ENCODE data around the gene IQCE. TPM values are rescaled to one million over a fixed set of nuclear protein-coding genes. Genes with fewer than 3 reads are reported as not detected.

IQCE gene
- total RNA-seq, 4 donors from 2014 or later, result 16.8 to 46.9 (median 26.9) TPM

DNA sequence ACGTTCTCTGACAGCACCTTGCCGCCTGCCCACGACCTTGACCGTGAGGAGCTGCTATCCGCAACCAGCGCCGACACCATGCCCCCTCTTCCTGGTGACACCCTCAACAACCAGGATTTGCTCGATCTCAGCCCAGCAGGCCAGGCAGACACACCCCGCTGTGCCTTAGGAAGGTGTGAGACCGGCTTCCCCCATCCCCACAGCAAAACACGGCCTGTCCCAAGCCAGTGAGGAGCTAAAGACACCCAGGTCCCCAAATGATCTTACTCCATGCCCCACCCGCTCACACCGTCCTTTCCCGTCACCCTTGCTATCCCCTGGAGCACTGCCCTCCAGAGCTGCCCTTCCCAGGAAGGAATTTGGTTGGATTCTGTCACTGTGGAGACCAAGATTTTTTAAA, 51.7 kb downstream of the IQCE start:
- Histone ChIP-seq H3K36me3 (peaks cover 0 to 42% (median 0%) of the 10 kb centered on the region in 3 donors), H3K4me1 (peaks cover 0 to 55% (median 11%) of the 10 kb centered on the region in 4 donors), H3K27me3 (no peaks in the 10 kb centered on the region), H3K4me3 (no peak overlapping the region), H3K9me3 (no peaks in the 10 kb centered on the region), H3K27ac (no peak overlapping the region)
- WGBS, 2 donors, result 91 to 95% methylated on average over 14 of the region's 14 CpGs
- TF ChIP-seq CTCF (IDR thresholded peaks at IDR 0.05) (no peak), EP300 (IDR thresholded peaks at IDR 0.05) (no peak), POLR2A (IDR thresholded peaks at IDR 0.05) (no peak)
- no peak for DNase-seq (ENCODE audit: low spot score in 2 of 2)

- DNase-seq (ENCODE audit: low spot score in 2 of 2), result no peak
- no peaks in the 10 kb centered on the region for H3K9me3 ChIP-seq
- peaks cover 0 to 38% (median 0%) of the 10 kb centered on the region in 3 donors for H3K36me3 ChIP-seq
- peaks cover 0 to 55% (median 11%) of the 10 kb centered on the region in 4 donors for H3K4me1 ChIP-seq
- TF ChIP-seq EP300 (IDR thresholded peaks at IDR 0.05) (no peak), POLR2A (IDR thresholded peaks at IDR 0.05) (no peak), CTCF (IDR thresholded peaks at IDR 0.05) (no peak)
- no peak overlapping the region for H3K4me3 ChIP-seq
- H3K27ac ChIP-seq, result no peak overlapping the region
- no peaks in the 10 kb centered on the region for H3K27me3 ChIP-seq
- WGBS, 2 donors, result 72 to 90% methylated on average over 6 to 12 of the region's 14 CpGs
These were observed 52.1 kb downstream of the IQCE start for GRCh38 chr7:2610898-2611297.

DNA sequence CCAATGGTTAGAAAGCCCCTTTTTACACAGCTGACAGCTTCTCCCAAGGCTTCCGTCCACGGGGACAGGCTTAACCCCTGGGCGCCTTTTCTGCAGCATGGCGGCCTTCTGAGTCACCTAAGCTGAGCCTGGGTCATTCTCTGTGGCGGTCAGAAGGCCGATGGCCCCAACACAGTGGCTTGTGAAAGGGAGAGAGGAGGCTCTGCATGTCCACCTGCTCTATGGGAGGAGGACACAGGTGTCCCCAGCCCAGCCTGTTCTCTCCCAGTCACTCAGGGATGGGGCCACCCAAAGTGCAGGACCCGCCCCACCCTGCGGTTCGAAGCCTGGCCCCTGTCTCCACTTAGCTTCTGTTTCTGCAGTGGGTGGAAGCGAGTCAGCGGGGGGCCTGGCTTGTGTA, 52.6 kb downstream of the IQCE start:
- DNase-seq (ENCODE audit: low spot score in 2 of 2), result no peak
- no peak overlapping the region for H3K27ac ChIP-seq
- peaks cover 0 to 33% (median 0%) of the 10 kb centered on the region in 3 donors for H3K36me3 ChIP-seq
- TF ChIP-seq POLR2A (IDR thresholded peaks at IDR 0.05) (no peak), EP300 (IDR thresholded peaks at IDR 0.05) (no peak), CTCF (IDR thresholded peaks at IDR 0.05) (no peak)
- H3K4me3 ChIP-seq, result no peak overlapping the region
- peaks cover 0 to 55% (median 11%) of the 10 kb centered on the region in 4 donors for H3K4me1 ChIP-seq
- H3K9me3 ChIP-seq, result no peaks in the 10 kb centered on the region
- no peaks in the 10 kb centered on the region for H3K27me3 ChIP-seq
- WGBS, 2 donors, result 85 to 86% methylated on average over 11 of the region's 11 CpGs

GRCh38 chr7:2611922-2612321, 53.1 kb downstream of the IQCE start:
- Histone ChIP-seq H3K4me1 (peaks cover 0 to 55% (median 13%) of the 10 kb centered on the region in 4 donors), H3K9me3 (no peaks in the 10 kb centered on the region), H3K27ac (no peak overlapping the region), H3K36me3 (peaks cover 0 to 29% (median 0%) of the 10 kb centered on the region in 3 donors), H3K4me3 (no peak overlapping the region), H3K27me3 (no peaks in the 10 kb centered on the region)
- WGBS, 2 donors, result 92 to 93% methylated on average over 7 to 10 of the region's 10 CpGs
- TF ChIP-seq CTCF (IDR thresholded peaks at IDR 0.05) (no peak), EP300 (IDR thresholded peaks at IDR 0.05) (no peak), POLR2A (IDR thresholded peaks at IDR 0.05) (no peak)
- no peak for DNase-seq (ENCODE audit: low spot score in 2 of 2)

GRCh38 chr7:2612445-2613097, 53.8 kb downstream of the IQCE start:
- H3K4me1 ChIP-seq, result peaks cover 0 to 57% (median 20%) of the 10 kb centered on the region in 4 donors
- no peak overlapping the region for H3K4me3 ChIP-seq
- no peak for DNase-seq (ENCODE audit: low spot score in 2 of 2)
- H3K27me3 ChIP-seq, result no peaks in the 10 kb centered on the region
- no peak overlapping the region for H3K27ac ChIP-seq
- no peak for TF ChIP-seq EP300 (IDR thresholded peaks at IDR 0.05)
- TF ChIP-seq POLR2A (IDR thresholded peaks at IDR 0.05), result no peak
- TF ChIP-seq CTCF (IDR thresholded peaks at IDR 0.05), result no peak
- peaks cover 0 to 22% (median 0%) of the 10 kb centered on the region in 3 donors for H3K36me3 ChIP-seq
- WGBS, 2 donors, result 75 to 82% methylated on average over 15 of the region's 15 CpGs
- H3K9me3 ChIP-seq, result no peaks in the 10 kb centered on the region
